ENCODE measurements around the gene RTN4RL2. TPM values are rescaled to one million over a fixed set of nuclear protein-coding genes. Genes with fewer than 3 reads are reported as not detected.

The RTN4RL2 gene
- polyA plus RNA-seq, 3 donors: 0.40 to 0.53 (median 0.44) TPM

- peak overlapping the region; percentile 63 to 83 (median 80) for H3K4me3 ChIP-seq (replicated peaks in 1 of 3; ENCODE audit: low read depth in 2 of 3, low read length in 3 of 3)
- peak overlapping the region in 1 of 7 donors; percentile 13 for H3K27ac Mint-ChIP-seq
- H3K4me2 ChIP-seq (replicated peaks; ENCODE audit: extremely low read depth, low read length, poor library complexity, severe bottlenecking): peak overlapping the region; percentile 88
- H4K20me1 ChIP-seq (ENCODE audit: insufficient read depth, low read length): no peaks in the 10 kb centered on the region
- H2AFZ ChIP-seq (ENCODE audit: insufficient read depth, low read depth, low read length, poor library complexity, severe bottlenecking): peak overlapping the region; percentile 96
- H3K27me3 Mint-ChIP-seq (ENCODE audit: low read depth in 3 of 3): peaks cover 1 to 13% (median 6%) of the 10 kb centered on the region in 3 donors
- H3K4me1 Mint-ChIP-seq: peaks cover 26% of the 10 kb centered on the region
- DNase-seq: peak; percentile 28 to 30 (median 30)
- no peak for TF ChIP-seq CTCF (IDR thresholded peaks at IDR 0.05)
- peak overlapping the region; percentile 99 for H3K4me3 Mint-ChIP-seq
- no peaks in the 10 kb centered on the region for H3K36me3 ChIP-seq (replicated peaks in 1 of 2; ENCODE audit: control insufficient read depth in 1 of 2, insufficient read depth in 2 of 2, low read length in 2 of 2)
- WGBS (ENCODE audit: insufficient coverage): 6% methylated on average over 33 of the region's 35 CpGs
- H3K9me3 ChIP-seq (replicated peaks in 1 of 2; ENCODE audit: control insufficient read depth in 1 of 2, insufficient read depth in 1 of 2, low read length in 2 of 2): no peaks in the 10 kb centered on the region
- intact Hi-C loops (cut with micrococcal nuclease): no loop called here
- H3K9me3 Mint-ChIP-seq: peaks cover 0 to 3% (median 0%) of the 10 kb centered on the region in 7 donors
- peaks cover 19% of the 10 kb centered on the region for H3K79me2 ChIP-seq (ENCODE audit: insufficient read depth, low read length)
- no peaks in the 10 kb centered on the region for H3K27me3 ChIP-seq (ENCODE audit: control insufficient read depth in 2 of 2, insufficient read depth in 2 of 2, low read length in 2 of 2)
- H3K27ac ChIP-seq (ENCODE audit: low read depth in 1 of 2, low read length in 2 of 2): no peak overlapping the region
- H3K4me1 ChIP-seq (ENCODE audit: control insufficient read depth in 1 of 2, insufficient read depth in 2 of 2, low read length in 2 of 2): peaks cover 16 to 22% of the 10 kb centered on the region in 2 donors
- H3K9ac ChIP-seq (ENCODE audit: insufficient read depth, low read length, poor library complexity, severe bottlenecking): peak overlapping the region; percentile 63
- peaks cover 0 to 3% of the 10 kb centered on the region in 2 donors for H3K36me3 Mint-ChIP-seq
Measured at GRCh38 chr11:57513911-57514537, 53.7 kb downstream of the RTN4RL2 start.

- TF ChIP-seq CTCF (IDR thresholded peaks at IDR 0.05): no peak
- peak overlapping the region; percentile 63 to 83 (median 80) for H3K4me3 ChIP-seq (replicated peaks in 1 of 3; ENCODE audit: low read depth in 2 of 3, low read length in 3 of 3)
- no peaks in the 10 kb centered on the region for H3K9me3 ChIP-seq (replicated peaks in 1 of 2; ENCODE audit: control insufficient read depth in 1 of 2, insufficient read depth in 1 of 2, low read length in 2 of 2)
- H3K36me3 ChIP-seq (replicated peaks in 1 of 2; ENCODE audit: control insufficient read depth in 1 of 2, insufficient read depth in 2 of 2, low read length in 2 of 2): no peaks in the 10 kb centered on the region
- Mint-ChIP-seq H3K4me1 (peaks cover 26% of the 10 kb centered on the region), H3K9me3 (peaks cover 0 to 3% (median 0%) of the 10 kb centered on the region in 7 donors), H3K4me3 (peak overlapping the region; percentile 99), H3K36me3 (peaks cover 0 to 3% of the 10 kb centered on the region in 2 donors), H3K27me3 (ENCODE audit: low read depth in 3 of 3) (peaks cover 1 to 13% (median 6%) of the 10 kb centered on the region in 3 donors), H3K27ac (peak overlapping the region in 5 of 7 donors; percentile 46 to 81 (median 56))
- intact Hi-C loops (cut with micrococcal nuclease): loop anchor here in 1 of 2 donors (5.0 kb wide), 1 partner anchor 37 kb away; no protein-coding TSS in a partner anchor
- WGBS (ENCODE audit: insufficient coverage): under 1% methylated on average over 57 of the region's 57 CpGs
- H3K79me2 ChIP-seq (ENCODE audit: insufficient read depth, low read length): peaks cover 19% of the 10 kb centered on the region
- H4K20me1 ChIP-seq (ENCODE audit: insufficient read depth, low read length): no peaks in the 10 kb centered on the region
- H3K9ac ChIP-seq (ENCODE audit: insufficient read depth, low read length, poor library complexity, severe bottlenecking): peak overlapping the region; percentile 63
- H3K4me1 ChIP-seq (ENCODE audit: control insufficient read depth in 1 of 2, insufficient read depth in 2 of 2, low read length in 2 of 2): peaks cover 16 to 22% of the 10 kb centered on the region in 2 donors
- DNase-seq: peak; percentile 29 to 52 (median 50)
- no peak overlapping the region for H3K27ac ChIP-seq (ENCODE audit: low read depth in 1 of 2, low read length in 2 of 2)
- H3K27me3 ChIP-seq (ENCODE audit: control insufficient read depth in 2 of 2, insufficient read depth in 2 of 2, low read length in 2 of 2): no peaks in the 10 kb centered on the region
- peak overlapping the region; percentile 88 for H3K4me2 ChIP-seq (replicated peaks; ENCODE audit: extremely low read depth, low read length, poor library complexity, severe bottlenecking)
- peak overlapping the region; percentile 96 for H2AFZ ChIP-seq (ENCODE audit: insufficient read depth, low read depth, low read length, poor library complexity, severe bottlenecking)
Measured at GRCh38 chr11:57514538-57515331, 54.4 kb downstream of the RTN4RL2 start.

Measured in CD14-positive monocyte (primary cell).